GM21723 (cell line): Measurements from ENCODE around the gene PRMT2.
"Not testable (repeated sequence)": the region's sequence is repeated elsewhere in the genome, so short reads cannot be mapped to it uniquely, and the experiment has no call there.

Experiments used
- ATAC-seq: cut with Tn5 transposase; IDR thresholded peaks from one replicate; pipeline ENCODE4 v1.9.1; 2021; ENCODE audit warnings: mild to moderate bottlenecking, moderate library complexity; ENCODE audit not compliant: unreplicated experiment

The PRMT2 gene

DNA sequence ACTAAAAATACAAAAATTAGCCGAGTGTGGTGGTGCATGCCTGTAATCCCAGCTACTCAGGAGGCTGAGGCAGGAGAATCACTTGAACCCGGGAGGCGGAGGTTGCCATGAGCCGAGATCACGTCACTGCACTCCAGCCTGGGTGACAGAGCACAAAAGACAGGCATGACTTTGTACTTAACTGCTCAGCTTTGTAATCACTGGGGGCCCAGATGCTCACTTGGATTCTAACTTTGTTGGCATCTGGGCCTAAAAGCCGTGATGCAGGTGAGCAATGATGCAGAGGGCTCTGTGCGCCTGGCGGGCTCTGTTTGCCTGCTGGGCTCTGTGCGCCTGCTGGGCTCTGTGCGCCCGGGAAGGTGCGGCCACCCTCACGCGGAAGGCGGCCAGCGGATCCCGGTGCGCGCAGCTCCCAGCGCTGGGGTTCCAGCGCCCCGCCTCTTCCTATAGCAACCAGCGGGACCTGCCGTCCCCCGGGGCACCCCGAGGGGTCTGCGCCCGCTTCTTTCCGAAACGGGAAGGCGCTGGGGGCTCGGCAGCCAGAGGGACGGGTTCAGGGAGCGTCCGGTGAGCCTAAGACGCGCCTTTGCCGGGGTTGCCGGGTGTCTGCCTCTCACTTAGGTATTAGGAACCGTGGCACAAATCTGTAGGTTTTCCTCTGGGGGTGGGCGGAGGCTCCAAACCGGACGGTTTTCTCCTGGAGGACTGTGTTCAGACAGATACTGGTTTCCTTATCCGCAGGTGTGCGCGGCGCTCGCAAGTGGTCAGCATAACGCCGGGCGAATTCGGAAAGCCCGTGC lies 31.7 kb downstream of the PRMT2 start:
- ATAC-seq = no peak

- ATAC-seq = no peak
These were observed 32.4 kb downstream of the PRMT2 start for GRCh38 chr21:46667741-46668380.

DNA sequence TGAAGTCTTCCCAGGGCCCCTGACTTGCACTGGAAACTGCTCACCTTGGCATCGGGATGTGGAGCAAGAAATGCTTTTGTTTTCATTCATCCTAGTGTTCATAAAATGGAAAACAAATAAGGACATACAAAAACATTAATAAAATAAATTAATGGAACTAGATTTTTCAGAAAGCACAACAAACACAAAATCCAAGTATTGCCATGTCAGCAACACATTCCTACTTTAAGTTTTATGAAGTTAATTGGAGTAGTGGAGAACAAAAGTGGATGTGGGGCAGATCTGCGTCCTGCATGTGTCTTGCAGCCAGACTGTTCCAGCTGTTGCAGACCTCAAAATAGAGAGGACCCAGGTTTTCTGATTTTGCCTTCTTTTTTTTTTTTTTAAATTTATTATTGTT lies 32.9 kb downstream of the PRMT2 start:
- no peak for ATAC-seq

GRCh38 chr21:46668904-46669303 lies 33.4 kb downstream of the PRMT2 start:
- not testable (repeated sequence) for ATAC-seq

- ATAC-seq = no peak
These were observed 39.0 kb downstream of the PRMT2 start for GRCh38 chr21:46674430-46675007.

- no peak for ATAC-seq
These were observed 40.3 kb downstream of the PRMT2 start for GRCh38 chr21:46675595-46676280.

GRCh38 chr21:46676542-46676941 lies 41.1 kb downstream of the PRMT2 start:
- not testable (repeated sequence) for ATAC-seq

DNA sequence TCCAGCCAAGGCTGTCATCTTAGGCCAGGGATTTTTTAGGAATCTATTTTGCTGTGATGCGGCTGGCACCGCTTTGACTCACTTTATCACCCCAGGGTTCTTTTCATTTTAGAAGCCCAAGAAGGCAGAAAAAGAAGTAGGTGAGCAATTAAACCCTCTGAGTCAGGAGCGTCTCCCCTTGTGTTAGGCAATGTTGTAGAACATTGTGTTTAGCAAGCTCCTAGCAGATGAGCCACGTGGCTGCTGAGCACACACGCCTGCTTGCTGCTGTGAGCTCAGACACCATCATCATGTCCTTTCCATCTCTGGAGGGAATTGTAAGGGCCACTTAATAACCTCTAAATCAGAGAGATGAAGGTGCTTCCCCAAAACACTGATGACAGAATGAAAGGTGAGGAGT lies 46.1 kb downstream of the PRMT2 start:
- ATAC-seq = not testable (repeated sequence)

DNA sequence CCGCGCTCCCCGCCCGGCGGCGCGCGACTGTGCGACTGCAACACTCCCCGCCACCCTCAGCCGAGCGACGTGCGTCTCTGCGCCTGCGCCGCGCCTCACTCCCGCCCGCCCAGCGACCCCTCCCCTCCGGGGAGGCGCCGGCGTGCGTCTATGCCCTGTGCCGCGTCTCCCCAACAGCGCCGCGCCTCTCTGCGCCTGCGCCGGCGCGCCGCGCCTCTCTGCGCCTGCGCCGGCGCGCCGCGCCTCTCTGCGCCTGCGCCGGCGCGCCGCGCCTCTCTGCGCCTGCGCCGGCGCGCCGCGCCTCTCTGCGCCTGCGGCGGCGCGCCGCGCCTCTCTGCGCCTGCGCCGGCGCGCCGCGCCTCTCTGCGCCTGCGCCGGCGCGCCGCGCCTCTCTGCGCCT lies 63.2 kb downstream of the PRMT2 start:
- not testable (repeated sequence) for ATAC-seq

DNA sequence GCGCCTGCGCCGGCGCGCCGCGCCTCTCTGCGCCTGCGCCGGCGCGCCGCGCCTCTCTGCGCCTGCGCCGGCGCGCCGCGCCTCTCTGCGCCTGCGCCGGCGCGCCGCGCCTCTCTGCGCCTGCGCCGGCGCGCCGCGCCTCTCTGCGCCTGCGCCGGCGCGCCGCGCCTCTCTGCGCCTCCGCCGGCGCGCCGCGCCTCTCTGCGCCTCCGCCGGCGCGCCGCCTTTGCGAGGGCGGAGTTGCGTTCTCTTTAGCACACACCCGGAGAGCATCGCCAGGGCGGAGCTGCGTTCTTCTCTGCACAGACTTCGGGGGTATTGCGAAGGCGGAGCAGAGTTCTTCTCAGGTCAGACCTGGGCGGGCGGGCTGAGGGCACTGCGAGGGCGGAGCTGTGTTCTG lies 63.6 kb downstream of the PRMT2 start:
- not testable (repeated sequence) for ATAC-seq
